Thoracic aorta (tissue), 2 donors: ENCODE measurements around the gene CHIT1. TPM values are rescaled to one million over a fixed set of nuclear protein-coding genes. Genes with fewer than 3 reads are reported as not detected.

Experiments used
- ATAC-seq: fragments of 150-250 bp; one replicate; pipeline ENCODE4 v1.8.0; 2017; ENCODE audit warnings: low read depth; ENCODE audit not compliant: insufficient number of reproducible peaks, low FRiP score
- DNase-seq: peaks from one replicate; pipeline ENCODE4 v3.0.0-alpha.2; 2020; ENCODE audit warnings: low spot score
- H3K27ac ChIP-seq, 2 donors: fragments of 200-600 bp; sonication (generic); 1 replicate in 1 of 2; 2 replicates in 1 of 2; pipeline ENCODE4 v1.5.1; 2016; ENCODE audit warnings: mild to moderate bottlenecking in 2 of 2, moderate library complexity in 2 of 2
- H3K27me3 ChIP-seq: fragments of 200-600 bp; sonication (generic); replicated peaks from 2 replicates; pipeline ENCODE4 v1.6.0; 2016; ENCODE audit warnings: mild to moderate bottlenecking; ENCODE audit not compliant: insufficient read depth
- H3K36me3 ChIP-seq: fragments of 200-600 bp; sonication (generic); one replicate; pipeline ENCODE4 v1.5.1; 2016
- H3K4me1 ChIP-seq, 2 donors: fragments of 200-600 bp; sonication (generic); 1 replicate in 1 of 2; 2 replicates in 1 of 2; pipeline versions ENCODE4 v1.5.1 to v1.6.0; 2016; ENCODE audit warnings: low read depth in 2 of 2, mild to moderate bottlenecking in 1 of 2; ENCODE audit not compliant: control insufficient read depth in 1 of 2
- H3K4me3 ChIP-seq: fragments of 200-600 bp; sonication (generic); 2 replicates; pipeline ENCODE4 v1.5.1; 2016; ENCODE audit warnings: mild to moderate bottlenecking
- H3K9me3 ChIP-seq: fragments of 200-600 bp; sonication (generic); 2 replicates; pipeline ENCODE4 v1.5.1; 2016
- CTCF ChIP-seq: fragments of 200-600 bp; sonication (generic); IDR thresholded peaks from one replicate; pipeline ENCODE4 v1.5.1; 2019; ENCODE audit warnings: antibody characterized with exemption
- total RNA-seq, 2 donors: library from RNA; depleted of rRNA; stranded (reverse); fragments of >200 nt; gene quantifications; one replicate each; pipeline versions ENCODE4 v1.1.0 to v1.2.3, GENCODE V29; 2016

Gene CHIT1
- total RNA-seq, 2 donors from 2014 or later, result 0.14 to 0.41 TPM

- Histone ChIP-seq H3K4me1 (no peaks in the 10 kb centered on the region), H3K4me3 (no peak overlapping the region), H3K36me3 (no peaks in the 10 kb centered on the region), H3K27me3 (no peaks in the 10 kb centered on the region), H3K9me3 (no peaks in the 10 kb centered on the region), H3K27ac (no peak overlapping the region)
- ATAC-seq, result no peak
- TF ChIP-seq CTCF, result no peak
- DNase-seq, result no peak
These were observed 19.1 kb downstream of the CHIT1 start for GRCh38 chr1:203210350-203210749.

- no peak overlapping the region for H3K4me3 ChIP-seq
- no peak for ATAC-seq
- TF ChIP-seq CTCF, result no peak
- H3K27ac ChIP-seq, result no peak overlapping the region
- no peaks in the 10 kb centered on the region for H3K36me3 ChIP-seq
- H3K9me3 ChIP-seq, result no peaks in the 10 kb centered on the region
- no peak for DNase-seq
- no peaks in the 10 kb centered on the region for H3K27me3 ChIP-seq
- H3K4me1 ChIP-seq, result no peaks in the 10 kb centered on the region
These were observed 21.3 kb downstream of the CHIT1 start for GRCh38 chr1:203208181-203208580.

GRCh38 chr1:203207751-203208150 is 21.7 kb downstream of the CHIT1 start:
- Histone ChIP-seq H3K27ac (no peak overlapping the region), H3K9me3 (no peaks in the 10 kb centered on the region), H3K27me3 (no peaks in the 10 kb centered on the region), H3K36me3 (no peaks in the 10 kb centered on the region), H3K4me3 (no peak overlapping the region), H3K4me1 (no peaks in the 10 kb centered on the region)
- no peak for ATAC-seq
- no peak for TF ChIP-seq CTCF
- no peak for DNase-seq

- no peak for DNase-seq
- ATAC-seq, result no peak
- Histone ChIP-seq H3K4me1 (no peaks in the 10 kb centered on the region), H3K4me3 (no peak overlapping the region), H3K9me3 (no peaks in the 10 kb centered on the region), H3K27me3 (no peaks in the 10 kb centered on the region), H3K36me3 (no peaks in the 10 kb centered on the region), H3K27ac (no peak overlapping the region)
- no peak for TF ChIP-seq CTCF
These were observed 23.3 kb downstream of the CHIT1 start for GRCh38 chr1:203206129-203206687.

- no peak for ATAC-seq
- no peak overlapping the region for H3K4me3 ChIP-seq
- TF ChIP-seq CTCF, result no peak
- peaks cover 3% of the 10 kb centered on the region in 2 donors for H3K4me1 ChIP-seq
- no peaks in the 10 kb centered on the region for H3K36me3 ChIP-seq
- H3K27ac ChIP-seq, result no peak overlapping the region
- H3K27me3 ChIP-seq, result no peaks in the 10 kb centered on the region
- no peak for DNase-seq
- H3K9me3 ChIP-seq, result no peaks in the 10 kb centered on the region
These were observed 24.7 kb downstream of the CHIT1 start for GRCh38 chr1:203204756-203205155.
